MM.1S (cell line): ENCODE results near the gene TBATA.

Experiments
- DNase-seq: peaks from one replicate; pipeline ENCODE4 v3.0.0-alpha.2; 2015
- H2AFZ ChIP-seq: fragments of 300-600 bp; sonication (generic); 2 replicates; pipeline ENCODE4 v1.6.0; 2016; ENCODE audit warnings: antibody characterized with exemption, low read length
- H3F3A ChIP-seq: fragments of 300-600 bp; sonication (generic); 2 replicates; pipeline ENCODE4 v1.6.1; 2016; ENCODE audit warnings: mild to moderate bottlenecking, antibody characterized with exemption, low read length, moderate library complexity, mixed read lengths; ENCODE audit not compliant: insufficient read depth
- H3K27ac ChIP-seq: fragments of 300-600 bp; sonication (generic); 2 replicates; pipeline ENCODE4 v1.5.1; 2016; ENCODE audit warnings: mild to moderate bottlenecking, low read length
- H3K27me3 ChIP-seq: fragments of 300-600 bp; sonication (generic); replicated peaks from 2 replicates; pipeline ENCODE4 v1.6.0; 2016; ENCODE audit warnings: low read length; ENCODE audit not compliant: insufficient read depth
- H3K36me3 ChIP-seq: fragments of 300-600 bp; sonication (generic); replicated peaks from 2 replicates; pipeline ENCODE4 v1.6.1; 2016; ENCODE audit warnings: mild to moderate bottlenecking, low read length, mixed read lengths; ENCODE audit not compliant: insufficient read depth
- H3K4me1 ChIP-seq: fragments of 300-600 bp; sonication (generic); 2 replicates; pipeline ENCODE4 v1.6.1; 2016; ENCODE audit warnings: low read length, mixed read lengths
- H3K4me2 ChIP-seq: fragments of 300-600 bp; sonication (generic); 2 replicates; pipeline ENCODE4 v1.6.0; 2016; ENCODE audit warnings: low read depth, low read length
- H3K4me3 ChIP-seq: fragments of 300-600 bp; sonication (generic); 2 replicates; pipeline ENCODE4 v1.5.1; 2016; ENCODE audit warnings: low read length, mixed read lengths
- H3K79me2 ChIP-seq: fragments of 300-600 bp; sonication (generic); 2 replicates; pipeline ENCODE4 v1.6.1; 2016; ENCODE audit warnings: mixed run types, low read length, mixed read lengths
- H3K9ac ChIP-seq: fragments of 300-600 bp; sonication (generic); 2 replicates; pipeline ENCODE4 v1.6.1; 2016; ENCODE audit warnings: low read length, mixed read lengths
- H3K9me2 ChIP-seq: fragments of 300-600 bp; sonication (generic); replicated peaks from 2 replicates; pipeline ENCODE4 v1.6.1; 2016; ENCODE audit warnings: mild to moderate bottlenecking, low read length, mixed read lengths; ENCODE audit not compliant: insufficient read depth
- H3K9me3 ChIP-seq: fragments of 300-600 bp; sonication (generic); replicated peaks from 2 replicates; pipeline ENCODE4 v1.6.1; 2016; ENCODE audit warnings: mild to moderate bottlenecking, low read length, mixed read lengths; ENCODE audit not compliant: insufficient read depth
- H4K20me1 ChIP-seq: fragments of 300-600 bp; sonication (generic); 2 replicates; pipeline ENCODE4 v1.6.1; 2016; ENCODE audit warnings: mild to moderate bottlenecking, low read length, moderate library complexity, mixed read lengths; ENCODE audit not compliant: insufficient read depth
- CTCF ChIP-seq: fragments of 300-600 bp; sonication (generic); IDR thresholded peaks from 2 replicates; pipeline ENCODE4 v1.5.1; 2016; ENCODE audit warnings: antibody characterized with exemption, low read length, mixed read lengths
- EZH2 ChIP-seq: fragments of 300-600 bp; sonication (generic); optimal IDR thresholded peaks from 2 replicates; pipeline ENCODE3; 2017; ENCODE audit warnings: low read depth, mild to moderate bottlenecking, antibody characterized with exemption, low read length, mixed read lengths
- EZH2phosphoT487 ChIP-seq: fragments of 300-600 bp; sonication (generic); IDR thresholded peaks from 2 replicates; pipeline ENCODE4 v1.6.1; 2018; ENCODE audit warnings: antibody characterized with exemption, low read length

TBATA gene

GRCh38 chr10:70751991-70752390 lies 33.2 kb downstream of the TBATA start:
- Histone ChIP-seq H3K36me3 (no peaks in the 10 kb centered on the region), H3F3A (no peaks in the 10 kb centered on the region), H4K20me1 (no peaks in the 10 kb centered on the region), H3K27ac (no peak overlapping the region), H3K27me3 (no peaks in the 10 kb centered on the region), H3K9ac (no peak overlapping the region), H3K79me2 (no peaks in the 10 kb centered on the region), H3K9me2 (no peaks in the 10 kb centered on the region), H3K4me3 (no peak overlapping the region), H3K4me2 (no peak overlapping the region), H3K4me1 (no peaks in the 10 kb centered on the region), H3K9me3 (no peaks in the 10 kb centered on the region), H2AFZ (no peak overlapping the region)
- DNase-seq, result no peak
- no peak for TF ChIP-seq EZH2
- no peak for TF ChIP-seq EZH2phosphoT487
- no peak for TF ChIP-seq CTCF

- no peak for DNase-seq
- TF ChIP-seq EZH2phosphoT487 (no peak), CTCF (no peak), EZH2 (no peak)
- Histone ChIP-seq H3K27ac (no peak overlapping the region), H4K20me1 (no peaks in the 10 kb centered on the region), H3K27me3 (no peaks in the 10 kb centered on the region), H3K9ac (no peak overlapping the region), H3K36me3 (no peaks in the 10 kb centered on the region), H3K4me3 (no peak overlapping the region), H3K4me1 (no peaks in the 10 kb centered on the region), H3K4me2 (no peak overlapping the region), H3K9me2 (no peaks in the 10 kb centered on the region), H3K9me3 (no peaks in the 10 kb centered on the region), H2AFZ (no peak overlapping the region), H3K79me2 (no peaks in the 10 kb centered on the region), H3F3A (no peaks in the 10 kb centered on the region)
Observed at GRCh38 chr10:70751356-70751755, 33.8 kb downstream of the TBATA start.

GRCh38 chr10:70750156-70750703 lies 34.9 kb downstream of the TBATA start:
- TF ChIP-seq EZH2phosphoT487 (no peak), EZH2 (no peak), CTCF (no peak)
- H3K9me3 ChIP-seq, result no peaks in the 10 kb centered on the region
- no peak overlapping the region for H3K27ac ChIP-seq
- no peak for DNase-seq
- H3K36me3 ChIP-seq, result no peaks in the 10 kb centered on the region
- no peaks in the 10 kb centered on the region for H3F3A ChIP-seq
- no peaks in the 10 kb centered on the region for H3K9me2 ChIP-seq
- no peaks in the 10 kb centered on the region for H3K27me3 ChIP-seq
- no peak overlapping the region for H3K9ac ChIP-seq
- H3K4me1 ChIP-seq, result no peaks in the 10 kb centered on the region
- H3K4me3 ChIP-seq, result no peak overlapping the region
- H3K4me2 ChIP-seq, result no peak overlapping the region
- no peak overlapping the region for H2AFZ ChIP-seq
- no peaks in the 10 kb centered on the region for H4K20me1 ChIP-seq
- H3K79me2 ChIP-seq, result no peaks in the 10 kb centered on the region
